ENCODE results near the gene TGIF2. TPM values are rescaled to one million over a fixed set of nuclear protein-coding genes. Genes with fewer than 3 reads are reported as not detected.

Gene TGIF2
- total RNA-seq, 1 experiment from 2014 or later, result 17.1 TPM

GRCh38 chr20:36576081-36576445, 2.7 kb downstream of the TGIF2 start:
- H3K4me3 ChIP-seq (replicated peaks in 1 of 2; ENCODE audit: low read depth in 1 of 2, low read length in 2 of 2), result no peak overlapping the region
- RAD21 ChIA-PET (ENCODE audit: low non-redundant PET in 1 of 2, low total read pairs in 2 of 2, uncharacterized antibody in 2 of 2, unreplicated experiment in 2 of 2), result no interaction called here
- no peak overlapping the region for H3K9ac ChIP-seq (ENCODE audit: low read length)
- no peak overlapping the region for H3K27ac ChIP-seq (ENCODE audit: low read depth, low read length)
- BruUV-seq (replicated peaks), result no TSS peak
- CTCF ChIA-PET, result interaction anchor here (0.6 to 1.8 kb wide), 2 partner anchors 29 to 414 kb away, joined by 4 to 5 read pairs; partner anchors contain the start of gene RAB5IF
- ATAC-seq, result no peak
- intact Hi-C loops (cut with micrococcal nuclease), result no loop called here
- H3K4me2 ChIP-seq (ENCODE audit: low read length), result peak overlapping the region; percentile 100; the same call in 1 of the 2 replicates
- H3K9me2 ChIP-seq (ENCODE audit: insufficient read depth), result no peaks in the 10 kb centered on the region
- peaks cover 16% of the 10 kb centered on the region for H3K79me2 ChIP-seq (ENCODE audit: insufficient read depth, low read length)
- no peaks in the 10 kb centered on the region for H4K20me1 ChIP-seq (ENCODE audit: insufficient read depth)
- H3K27me3 ChIP-seq (ENCODE audit: insufficient read depth, low read length), result no peaks in the 10 kb centered on the region
- no peaks in the 10 kb centered on the region for H3K9me3 ChIP-seq (ENCODE audit: control insufficient read depth in 1 of 2, insufficient read depth in 1 of 2, low read depth in 1 of 2, low read length in 2 of 2)
- DNase-seq (ENCODE audit: low read depth, low spot score), result no peak
- H3K4me1 ChIP-seq (ENCODE audit: control insufficient read depth in 1 of 2, insufficient read depth in 2 of 2, low read length in 2 of 2), result peaks cover 21 to 29% of the 10 kb centered on the region in 2 experiments
- TF ChIP-seq TCF7L2 (IDR thresholded peaks at IDR 0.05; ENCODE audit: borderline replicate concordance, extremely low read depth, insufficient read depth, insufficient read length) (no peak), SP1 (IDR thresholded peaks at IDR 0.05; ENCODE audit: low read depth) (no peak), ZFX (IDR thresholded peaks at IDR 0.05) (no peak), ZNF274 (IDR thresholded peaks at IDR 0.05; ENCODE audit: low read depth, low read length) (no peak), EZH2phosphoT487 (IDR thresholded peaks at IDR 0.05; ENCODE audit: borderline replicate concordance) (no peak), POLR2AphosphoS5 (IDR thresholded peaks at IDR 0.05; ENCODE audit: low read depth, low read length) (no peak), SRF (IDR thresholded peaks at IDR 0.05; ENCODE audit: low read depth) (no peak), ZBTB33 (IDR thresholded peaks at IDR 0.05; ENCODE audit: extremely low read depth, insufficient replicate concordance, low read length) (no peak), FOSL1 (IDR thresholded peaks at IDR 0.05; ENCODE audit: low read depth) (no peak)
- POLR2A ChIA-PET, result no interaction called here
- no peak overlapping the region for H2AFZ ChIP-seq (ENCODE audit: low read depth, low read length, poor library complexity, severe bottlenecking)
- peaks cover 4 to 8% of the 10 kb centered on the region in 2 experiments for H3K36me3 ChIP-seq (ENCODE audit: control insufficient read depth in 1 of 2, insufficient read depth in 2 of 2, low read length in 2 of 2)
